Measurements from ENCODE around the gene ANKRD33B.

DNA sequence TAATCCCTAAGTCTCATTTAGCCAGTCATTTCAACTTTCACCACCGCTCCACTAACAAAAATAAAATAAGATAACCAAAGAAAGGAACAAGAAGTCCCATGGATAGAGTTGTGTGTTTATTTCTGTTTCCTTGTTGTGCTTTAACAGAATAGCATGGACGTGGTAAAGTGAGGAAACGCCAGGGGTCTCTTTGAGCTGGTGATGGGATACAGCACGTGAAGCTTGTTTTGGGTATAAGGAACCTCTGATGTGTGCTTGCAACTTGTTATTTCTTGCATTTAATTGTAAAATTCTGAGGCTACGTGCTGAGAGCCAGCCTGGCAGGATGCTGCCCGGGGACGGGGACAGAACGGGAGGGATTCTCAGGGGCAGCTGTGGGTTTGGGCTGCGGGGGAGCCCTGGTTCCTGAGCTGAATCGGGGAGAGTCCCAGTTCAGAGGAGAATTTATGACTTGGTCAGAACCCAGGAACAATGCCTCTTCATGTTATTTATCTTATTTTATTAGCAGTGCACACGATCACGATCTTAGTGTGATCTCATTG lies 63.4 kb downstream of the ANKRD33B start:
- TF ChIP-seq YY1 (IDR thresholded peaks at IDR 0.05; ENCODE audit: extremely low read depth, insufficient replicate concordance, low read depth, low read length) (no peak), SRF (IDR thresholded peaks at IDR 0.05; ENCODE audit: low read depth) (no peak), RAD21 (IDR thresholded peaks at IDR 0.05; ENCODE audit: low read depth) (no peak), POLR2A (IDR thresholded peaks at IDR 0.05; ENCODE audit: borderline replicate concordance, extremely low read depth, insufficient read depth, insufficient read length) (no peak), POLR2AphosphoS5 (IDR thresholded peaks at IDR 0.05; ENCODE audit: low read depth, low read length) (no peak), ATF3 (IDR thresholded peaks at IDR 0.05) (no peak), CTCF (IDR thresholded peaks at IDR 0.05 in 2 of 3, conservative IDR thresholded peaks at IDR 0.05 in 1 of 3; ENCODE audit: borderline replicate concordance in 1 of 3, insufficient read depth in 1 of 3, low read depth in 2 of 3, low read length in 2 of 3) (no peak)
- TF ChIP-seq, protein P1, sequence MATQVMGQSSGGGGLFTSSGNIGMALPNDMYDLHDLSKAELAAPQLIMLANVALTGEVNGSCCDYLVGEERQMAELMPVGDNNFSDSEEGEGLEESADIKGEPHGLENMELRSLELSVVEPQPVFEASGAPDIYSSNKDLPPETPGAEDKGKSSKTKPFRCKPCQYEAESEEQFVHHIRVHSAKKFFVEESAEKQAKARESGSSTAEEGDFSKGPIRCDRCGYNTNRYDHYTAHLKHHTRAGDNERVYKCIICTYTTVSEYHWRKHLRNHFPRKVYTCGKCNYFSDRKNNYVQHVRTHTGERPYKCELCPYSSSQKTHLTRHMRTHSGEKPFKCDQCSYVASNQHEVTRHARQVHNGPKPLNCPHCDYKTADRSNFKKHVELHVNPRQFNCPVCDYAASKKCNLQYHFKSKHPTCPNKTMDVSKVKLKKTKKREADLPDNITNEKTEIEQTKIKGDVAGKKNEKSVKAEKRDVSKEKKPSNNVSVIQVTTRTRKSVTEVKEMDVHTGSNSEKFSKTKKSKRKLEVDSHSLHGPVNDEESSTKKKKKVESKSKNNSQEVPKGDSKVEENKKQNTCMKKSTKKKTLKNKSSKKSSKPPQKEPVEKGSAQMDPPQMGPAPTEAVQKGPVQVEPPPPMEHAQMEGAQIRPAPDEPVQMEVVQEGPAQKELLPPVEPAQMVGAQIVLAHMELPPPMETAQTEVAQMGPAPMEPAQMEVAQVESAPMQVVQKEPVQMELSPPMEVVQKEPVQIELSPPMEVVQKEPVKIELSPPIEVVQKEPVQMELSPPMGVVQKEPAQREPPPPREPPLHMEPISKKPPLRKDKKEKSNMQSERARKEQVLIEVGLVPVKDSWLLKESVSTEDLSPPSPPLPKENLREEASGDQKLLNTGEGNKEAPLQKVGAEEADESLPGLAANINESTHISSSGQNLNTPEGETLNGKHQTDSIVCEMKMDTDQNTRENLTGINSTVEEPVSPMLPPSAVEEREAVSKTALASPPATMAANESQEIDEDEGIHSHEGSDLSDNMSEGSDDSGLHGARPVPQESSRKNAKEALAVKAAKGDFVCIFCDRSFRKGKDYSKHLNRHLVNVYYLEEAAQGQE (IDR thresholded peaks at IDR 0.05; ENCODE audit: low read depth): no peak

All from HCT116 (cell line).